ENCODE measurements around the gene SLMAP. TPM values are rescaled to one million over a fixed set of nuclear protein-coding genes. Genes with fewer than 3 reads are reported as not detected.

Gene SLMAP
- total and polyA plus RNA-seq, 2 of the 13 experiments (the other 11 are each of a cell fraction or from before 2014, with no cell fraction given): 24.0 to 48.3 TPM

DNA sequence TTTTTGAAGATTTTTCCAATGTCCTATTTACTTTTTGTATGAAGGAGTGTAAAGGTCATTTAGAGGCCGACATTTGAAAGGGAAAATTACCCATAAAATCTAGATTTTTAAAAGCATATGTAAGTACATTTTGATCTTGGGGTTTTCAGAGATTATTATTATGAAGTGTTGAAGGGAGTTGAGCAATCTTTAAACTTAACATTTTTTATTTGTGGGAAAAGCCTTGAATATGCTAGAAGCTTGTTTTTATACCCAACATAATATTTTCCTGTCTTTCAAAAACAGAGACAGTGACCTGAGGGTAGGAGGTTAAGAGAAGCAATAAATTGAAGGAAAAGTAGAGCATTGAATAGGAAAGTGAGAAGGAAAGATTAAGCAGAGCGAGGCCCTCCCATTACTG, 85.7 kb downstream of the SLMAP start (continued):
- TF ChIP-seq, protein P1, sequence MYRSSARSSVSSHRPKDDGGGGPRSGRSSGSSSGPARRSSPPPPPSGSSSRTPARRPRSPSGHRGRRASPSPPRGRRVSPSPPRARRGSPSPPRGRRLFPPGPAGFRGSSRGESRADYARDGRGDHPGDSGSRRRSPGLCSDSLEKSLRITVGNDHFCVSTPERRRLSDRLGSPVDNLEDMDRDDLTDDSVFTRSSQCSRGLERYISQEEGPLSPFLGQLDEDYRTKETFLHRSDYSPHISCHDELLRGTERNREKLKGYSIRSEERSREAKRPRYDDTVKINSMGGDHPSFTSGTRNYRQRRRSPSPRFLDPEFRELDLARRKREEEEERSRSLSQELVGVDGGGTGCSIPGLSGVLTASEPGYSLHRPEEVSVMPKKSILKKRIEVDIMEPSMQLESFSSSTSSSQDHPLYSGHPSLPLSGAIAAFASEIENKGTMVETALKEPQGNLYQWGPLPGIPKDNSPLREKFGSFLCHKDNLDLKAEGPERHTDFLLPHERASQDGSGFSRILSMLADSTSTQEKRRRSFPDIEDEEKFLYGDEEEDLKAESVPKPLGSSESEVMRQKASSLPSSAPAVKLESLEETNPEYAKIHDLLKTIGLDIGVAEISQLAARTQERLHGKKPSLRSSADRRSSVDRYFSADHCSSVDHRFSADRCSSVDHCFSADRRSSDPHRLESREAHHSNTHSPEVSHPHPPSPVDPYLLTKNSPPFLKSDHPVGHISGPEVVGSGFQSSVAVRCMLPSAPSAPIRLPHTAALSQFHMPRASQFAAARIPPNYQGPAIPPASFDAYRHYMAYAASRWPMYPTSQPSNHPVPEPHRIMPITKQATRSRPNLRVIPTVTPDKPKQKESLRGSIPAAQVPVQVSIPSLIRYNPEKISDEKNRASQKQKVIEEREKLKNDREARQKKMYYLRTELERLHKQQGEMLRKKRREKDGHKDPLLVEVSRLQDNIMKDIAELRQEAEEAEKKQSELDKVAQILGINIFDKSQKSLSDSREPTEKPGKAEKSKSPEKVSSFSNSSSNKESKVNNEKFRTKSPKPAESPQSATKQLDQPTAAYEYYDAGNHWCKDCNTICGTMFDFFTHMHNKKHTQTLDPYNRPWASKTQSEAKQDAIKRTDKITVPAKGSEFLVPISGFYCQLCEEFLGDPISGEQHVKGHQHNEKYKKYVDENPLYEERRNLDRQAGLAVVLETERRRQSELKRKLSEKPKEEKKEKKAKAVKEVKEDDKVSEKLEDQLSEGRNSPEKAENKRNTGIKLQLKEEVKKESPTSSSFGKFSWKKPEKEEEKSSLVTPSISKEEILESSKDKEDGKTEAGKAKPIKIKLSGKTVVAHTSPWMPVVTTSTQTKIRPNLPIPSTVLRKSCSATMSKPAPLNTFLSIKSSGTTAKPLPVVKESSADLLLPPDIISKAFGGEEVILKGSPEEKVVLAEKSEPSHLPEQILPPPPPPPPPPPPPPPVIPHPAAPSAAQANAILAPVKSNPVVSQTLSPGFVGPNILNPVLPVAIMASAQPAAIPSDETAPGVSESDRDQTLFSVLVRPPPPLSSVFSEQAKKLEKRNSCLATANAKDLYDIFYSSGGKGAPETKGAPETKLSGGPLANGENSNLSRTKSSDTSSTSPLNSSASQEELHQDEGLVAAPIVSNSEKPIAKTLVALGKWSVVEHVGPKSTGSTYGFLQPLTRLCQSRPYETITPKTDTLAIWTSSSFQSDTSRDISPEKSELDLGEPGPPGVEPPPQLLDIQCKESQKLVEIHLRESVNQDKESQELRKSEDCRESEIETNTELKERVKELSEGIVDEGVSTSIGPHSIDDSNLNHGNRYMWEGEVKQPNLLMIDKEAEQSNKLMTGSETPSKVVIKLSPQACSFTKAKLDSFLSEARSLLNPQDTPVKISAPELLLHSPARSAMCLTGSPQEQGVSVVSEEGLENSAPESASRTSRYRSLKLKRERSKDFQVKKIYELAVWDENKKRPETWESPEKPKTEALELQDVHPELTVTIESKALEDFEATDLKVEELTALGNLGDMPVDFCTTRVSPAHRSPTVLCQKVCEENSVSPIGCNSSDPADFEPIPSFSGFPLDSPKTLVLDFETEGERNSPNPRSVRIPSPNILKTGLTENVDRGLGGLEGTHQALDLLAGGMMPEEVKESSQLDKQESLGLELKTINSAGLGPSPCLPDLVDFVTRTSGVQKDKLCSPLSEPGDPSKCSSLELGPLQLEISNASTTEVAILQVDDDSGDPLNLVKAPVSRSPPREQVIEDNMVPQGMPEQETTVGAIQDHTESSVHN (CRISPR knock-in tag; IDR thresholded peaks at IDR 0.05): no peak
- no peak for TF ChIP-seq IKZF1 (IDR thresholded peaks at IDR 0.05)
- TF ChIP-seq, protein P2, sequence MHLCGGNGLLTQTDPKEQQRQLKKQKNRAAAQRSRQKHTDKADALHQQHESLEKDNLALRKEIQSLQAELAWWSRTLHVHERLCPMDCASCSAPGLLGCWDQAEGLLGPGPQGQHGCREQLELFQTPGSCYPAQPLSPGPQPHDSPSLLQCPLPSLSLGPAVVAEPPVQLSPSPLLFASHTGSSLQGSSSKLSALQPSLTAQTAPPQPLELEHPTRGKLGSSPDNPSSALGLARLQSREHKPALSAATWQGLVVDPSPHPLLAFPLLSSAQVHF (CRISPR knock-in tag; IDR thresholded peaks at IDR 0.05): no peak
- TF ChIP-seq, protein P3, sequence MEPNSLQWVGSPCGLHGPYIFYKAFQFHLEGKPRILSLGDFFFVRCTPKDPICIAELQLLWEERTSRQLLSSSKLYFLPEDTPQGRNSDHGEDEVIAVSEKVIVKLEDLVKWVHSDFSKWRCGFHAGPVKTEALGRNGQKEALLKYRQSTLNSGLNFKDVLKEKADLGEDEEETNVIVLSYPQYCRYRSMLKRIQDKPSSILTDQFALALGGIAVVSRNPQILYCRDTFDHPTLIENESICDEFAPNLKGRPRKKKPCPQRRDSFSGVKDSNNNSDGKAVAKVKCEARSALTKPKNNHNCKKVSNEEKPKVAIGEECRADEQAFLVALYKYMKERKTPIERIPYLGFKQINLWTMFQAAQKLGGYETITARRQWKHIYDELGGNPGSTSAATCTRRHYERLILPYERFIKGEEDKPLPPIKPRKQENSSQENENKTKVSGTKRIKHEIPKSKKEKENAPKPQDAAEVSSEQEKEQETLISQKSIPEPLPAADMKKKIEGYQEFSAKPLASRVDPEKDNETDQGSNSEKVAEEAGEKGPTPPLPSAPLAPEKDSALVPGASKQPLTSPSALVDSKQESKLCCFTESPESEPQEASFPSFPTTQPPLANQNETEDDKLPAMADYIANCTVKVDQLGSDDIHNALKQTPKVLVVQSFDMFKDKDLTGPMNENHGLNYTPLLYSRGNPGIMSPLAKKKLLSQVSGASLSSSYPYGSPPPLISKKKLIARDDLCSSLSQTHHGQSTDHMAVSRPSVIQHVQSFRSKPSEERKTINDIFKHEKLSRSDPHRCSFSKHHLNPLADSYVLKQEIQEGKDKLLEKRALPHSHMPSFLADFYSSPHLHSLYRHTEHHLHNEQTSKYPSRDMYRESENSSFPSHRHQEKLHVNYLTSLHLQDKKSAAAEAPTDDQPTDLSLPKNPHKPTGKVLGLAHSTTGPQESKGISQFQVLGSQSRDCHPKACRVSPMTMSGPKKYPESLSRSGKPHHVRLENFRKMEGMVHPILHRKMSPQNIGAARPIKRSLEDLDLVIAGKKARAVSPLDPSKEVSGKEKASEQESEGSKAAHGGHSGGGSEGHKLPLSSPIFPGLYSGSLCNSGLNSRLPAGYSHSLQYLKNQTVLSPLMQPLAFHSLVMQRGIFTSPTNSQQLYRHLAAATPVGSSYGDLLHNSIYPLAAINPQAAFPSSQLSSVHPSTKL (CRISPR knock-in tag; IDR thresholded peaks at IDR 0.05): no peak; the same call in 1 of the 2 replicates
- TF ChIP-seq PPARG (CRISPR knock-in tag; conservative IDR thresholded peaks at IDR 0.05): peak; percentile 42; the same call in 1 of the 2 replicates
- TF ChIP-seq, protein P4, sequence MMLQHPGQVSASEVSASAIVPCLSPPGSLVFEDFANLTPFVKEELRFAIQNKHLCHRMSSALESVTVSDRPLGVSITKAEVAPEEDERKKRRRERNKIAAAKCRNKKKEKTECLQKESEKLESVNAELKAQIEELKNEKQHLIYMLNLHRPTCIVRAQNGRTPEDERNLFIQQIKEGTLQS (CRISPR knock-in tag; IDR thresholded peaks at IDR 0.05): no peak
- TF ChIP-seq, protein P5, sequence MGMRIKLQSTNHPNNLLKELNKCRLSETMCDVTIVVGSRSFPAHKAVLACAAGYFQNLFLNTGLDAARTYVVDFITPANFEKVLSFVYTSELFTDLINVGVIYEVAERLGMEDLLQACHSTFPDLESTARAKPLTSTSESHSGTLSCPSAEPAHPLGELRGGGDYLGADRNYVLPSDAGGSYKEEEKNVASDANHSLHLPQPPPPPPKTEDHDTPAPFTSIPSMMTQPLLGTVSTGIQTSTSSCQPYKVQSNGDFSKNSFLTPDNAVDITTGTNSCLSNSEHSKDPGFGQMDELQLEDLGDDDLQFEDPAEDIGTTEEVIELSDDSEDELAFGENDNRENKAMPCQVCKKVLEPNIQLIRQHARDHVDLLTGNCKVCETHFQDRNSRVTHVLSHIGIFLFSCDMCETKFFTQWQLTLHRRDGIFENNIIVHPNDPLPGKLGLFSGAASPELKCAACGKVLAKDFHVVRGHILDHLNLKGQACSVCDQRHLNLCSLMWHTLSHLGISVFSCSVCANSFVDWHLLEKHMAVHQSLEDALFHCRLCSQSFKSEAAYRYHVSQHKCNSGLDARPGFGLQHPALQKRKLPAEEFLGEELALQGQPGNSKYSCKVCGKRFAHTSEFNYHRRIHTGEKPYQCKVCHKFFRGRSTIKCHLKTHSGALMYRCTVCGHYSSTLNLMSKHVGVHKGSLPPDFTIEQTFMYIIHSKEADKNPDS (CRISPR knock-in tag; IDR thresholded peaks at IDR 0.05): no peak
